ENCODE data around the gene TMEM213. TPM values are rescaled to one million over a fixed set of nuclear protein-coding genes. Genes with fewer than 3 reads are reported as not detected.

TMEM213 gene
- total RNA-seq, 1 donor = not detected

- DNase-seq (ENCODE audit: low read depth in 2 of 3, low spot score in 2 of 3) = peak in 1 of 3 donors; percentile 6
Observed at GRCh38 chr7:138835087-138835486, 37.3 kb downstream of the TMEM213 start.

DNA sequence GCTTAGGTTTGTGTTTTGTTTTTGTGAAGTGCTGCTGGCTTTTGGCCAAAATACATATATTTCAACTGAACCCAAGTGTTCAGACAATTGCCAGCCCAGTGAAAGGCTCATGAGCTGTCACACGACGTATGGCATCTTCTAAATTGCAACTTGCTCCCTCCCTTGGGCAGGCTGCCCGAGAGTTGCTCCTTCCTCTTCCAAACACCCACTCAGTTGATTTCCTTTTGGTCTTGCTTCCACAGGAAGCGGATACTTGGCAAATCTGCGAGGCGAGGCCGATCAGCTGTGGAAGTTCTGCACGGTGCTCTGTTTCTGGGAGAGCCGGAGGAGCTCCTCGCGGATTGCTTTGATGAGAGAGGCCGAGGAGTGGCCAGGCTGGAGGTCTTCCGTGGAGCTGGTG lies 39.8 kb downstream of the TMEM213 start:
- DNase-seq (ENCODE audit: low read depth in 2 of 3, low spot score in 2 of 3) = no peak

GRCh38 chr7:138838166-138838565 lies 40.4 kb downstream of the TMEM213 start:
- DNase-seq (ENCODE audit: low read depth in 2 of 3, low spot score in 2 of 3) = no peak

GRCh38 chr7:138842111-138842510 lies 44.3 kb downstream of the TMEM213 start:
- peak in 2 of 3 donors; percentile 70 to 74 for DNase-seq (ENCODE audit: low read depth in 2 of 3, low spot score in 2 of 3)

- DNase-seq (ENCODE audit: low read depth in 2 of 3, low spot score in 2 of 3) = no peak
Observed at GRCh38 chr7:138843632-138844580, 46.1 kb downstream of the TMEM213 start.

GRCh38 chr7:138845711-138846110 lies 47.9 kb downstream of the TMEM213 start:
- DNase-seq (ENCODE audit: low read depth in 2 of 3, low spot score in 2 of 3) = no peak

DNA sequence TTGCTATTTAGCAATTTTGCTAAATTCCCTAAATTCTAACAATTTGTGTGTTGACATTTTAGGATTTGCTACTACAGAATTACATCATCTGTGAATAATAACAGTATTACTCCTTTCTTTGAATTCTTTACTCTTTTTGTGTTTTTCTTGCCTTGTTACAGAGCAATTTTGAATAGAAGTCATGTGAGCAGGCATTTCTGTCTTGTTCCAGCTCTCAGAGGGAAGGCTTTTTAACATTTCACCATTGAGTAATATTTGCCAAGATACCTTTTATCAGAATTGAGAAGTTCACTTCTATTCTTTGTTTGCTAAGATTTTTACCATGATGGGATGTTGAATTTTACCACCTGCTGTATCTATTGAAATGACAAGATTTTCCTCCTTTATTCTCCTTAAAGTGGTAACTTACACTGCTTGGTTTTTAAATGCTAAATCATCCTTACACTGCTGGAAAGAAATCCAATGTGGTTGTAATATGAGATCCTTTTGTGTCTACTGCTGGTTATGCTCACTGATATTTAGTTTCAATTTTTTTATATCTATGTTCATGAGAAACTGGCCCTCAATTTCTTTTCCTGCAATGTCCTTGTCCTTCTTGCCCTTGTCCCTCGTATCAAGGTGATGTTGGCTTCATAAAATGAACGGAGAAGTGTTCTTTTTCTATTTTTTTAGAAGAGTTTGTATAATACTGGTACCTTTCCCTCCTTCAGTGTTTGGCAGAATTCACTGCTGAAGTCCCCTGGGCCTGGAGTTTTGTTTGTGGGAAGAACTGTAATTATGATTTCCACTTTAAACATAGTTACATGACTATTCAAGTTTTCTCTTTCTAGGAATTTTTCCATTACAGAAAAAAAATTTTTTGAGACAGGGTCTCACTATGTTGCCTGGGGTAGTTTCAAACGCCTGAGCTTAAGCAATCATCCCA lies 50.5 kb downstream of the TMEM213 start:
- no peak for DNase-seq (ENCODE audit: low read depth in 2 of 3, low spot score in 2 of 3)

DNA sequence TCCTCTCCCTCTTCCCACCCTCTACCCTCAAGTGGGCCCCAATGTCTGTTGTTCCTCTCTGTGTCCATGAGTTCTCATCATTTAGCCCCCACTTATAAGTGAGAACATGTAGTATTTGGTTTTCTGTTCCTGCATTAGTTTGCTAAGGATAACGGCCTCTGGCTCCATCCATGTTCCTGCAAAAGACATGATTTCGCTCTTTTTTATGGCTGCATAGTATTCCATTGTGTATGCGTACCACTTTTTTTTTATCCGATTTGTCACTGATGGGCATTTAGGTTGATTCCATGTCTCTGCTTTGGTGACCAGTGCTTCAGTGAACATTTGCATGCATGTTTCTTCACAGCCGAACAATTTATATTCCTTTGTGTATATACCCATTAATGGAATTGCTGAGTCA lies 51.9 kb downstream of the TMEM213 start:
- DNase-seq (ENCODE audit: low read depth in 2 of 3, low spot score in 2 of 3) = no peak

GRCh38 chr7:138852469-138852868 lies 54.7 kb downstream of the TMEM213 start:
- no peak for DNase-seq (ENCODE audit: low read depth in 2 of 3, low spot score in 2 of 3)

- no peak for DNase-seq (ENCODE audit: low read depth in 2 of 3, low spot score in 2 of 3)
Observed at GRCh38 chr7:138853448-138853847, 55.7 kb downstream of the TMEM213 start.

DNA sequence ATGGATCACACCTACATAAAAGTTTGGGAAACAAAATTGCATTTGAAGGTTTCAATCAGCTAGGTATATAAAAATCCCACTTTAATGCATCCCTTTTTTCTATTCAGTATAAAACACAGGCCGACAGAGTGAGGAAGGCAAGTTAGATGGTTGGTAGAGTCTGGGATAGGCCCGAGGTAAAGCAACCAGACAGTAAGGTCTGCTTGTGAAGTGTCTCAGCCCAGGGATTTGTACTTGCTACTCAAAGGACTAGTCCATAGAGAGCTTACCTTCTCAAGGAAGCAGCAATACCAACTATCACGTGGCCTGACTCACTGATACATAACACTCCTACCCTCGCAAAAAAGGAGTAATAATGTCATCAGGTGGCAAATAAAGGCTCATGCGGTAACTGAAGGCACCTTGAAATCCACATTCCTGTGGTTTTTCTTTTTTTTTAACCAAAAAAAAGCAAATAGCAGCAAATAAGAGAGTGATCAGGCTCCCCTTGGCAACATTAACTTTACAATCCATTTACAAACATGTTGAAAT lies 56.4 kb downstream of the TMEM213 start:
- DNase-seq (ENCODE audit: low read depth in 2 of 3, low spot score in 2 of 3) = no peak

GRCh38 chr7:138857728-138858127 lies 59.9 kb downstream of the TMEM213 start:
- no peak for DNase-seq (ENCODE audit: low read depth in 2 of 3, low spot score in 2 of 3)

DNA sequence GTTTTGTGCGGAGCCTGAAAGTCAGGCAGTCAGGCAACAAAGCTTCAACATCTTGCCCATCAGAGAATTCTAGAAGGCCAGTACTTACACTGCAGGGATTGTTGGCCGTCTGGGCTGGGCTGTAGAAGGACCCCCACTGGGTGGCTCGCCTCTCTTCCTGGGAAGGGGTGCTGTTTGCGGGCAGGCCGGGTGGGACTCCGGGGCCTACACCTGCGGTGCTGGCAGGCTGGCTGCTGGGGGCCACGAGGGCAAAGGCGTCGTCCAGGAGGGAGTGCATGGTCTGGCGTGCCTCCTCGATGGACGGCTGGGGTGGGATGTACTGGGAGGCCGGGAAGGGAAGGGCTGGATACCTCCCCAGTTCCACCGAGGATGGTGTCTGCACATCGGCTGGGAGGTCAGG lies 63.3 kb downstream of the TMEM213 start:
- no peak for DNase-seq (ENCODE audit: low read depth in 2 of 3, low spot score in 2 of 3)

- no peak for DNase-seq (ENCODE audit: low read depth in 2 of 3, low spot score in 2 of 3)
Observed at GRCh38 chr7:138863931-138864330, 66.1 kb downstream of the TMEM213 start.

DNA sequence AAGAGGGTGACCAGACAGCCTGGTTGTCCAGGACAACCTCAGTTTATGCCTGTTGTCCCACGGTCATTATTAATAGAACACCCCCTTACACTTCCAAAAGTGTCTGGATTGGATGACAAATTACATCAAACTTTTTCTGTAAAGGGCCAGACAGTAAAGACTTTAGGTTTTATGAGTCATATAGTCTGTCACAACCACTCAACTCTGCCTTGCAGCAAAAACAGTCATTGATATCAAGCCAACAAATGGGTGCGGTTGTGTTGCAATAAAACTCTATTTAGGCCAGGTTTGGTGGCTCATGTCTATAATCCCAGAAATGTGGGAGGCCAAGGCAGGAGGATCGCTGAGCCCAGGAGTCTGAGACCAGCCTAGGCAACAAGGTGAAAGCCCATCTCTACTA lies 66.9 kb downstream of the TMEM213 start:
- no peak for DNase-seq (ENCODE audit: low read depth in 2 of 3, low spot score in 2 of 3)

DNA sequence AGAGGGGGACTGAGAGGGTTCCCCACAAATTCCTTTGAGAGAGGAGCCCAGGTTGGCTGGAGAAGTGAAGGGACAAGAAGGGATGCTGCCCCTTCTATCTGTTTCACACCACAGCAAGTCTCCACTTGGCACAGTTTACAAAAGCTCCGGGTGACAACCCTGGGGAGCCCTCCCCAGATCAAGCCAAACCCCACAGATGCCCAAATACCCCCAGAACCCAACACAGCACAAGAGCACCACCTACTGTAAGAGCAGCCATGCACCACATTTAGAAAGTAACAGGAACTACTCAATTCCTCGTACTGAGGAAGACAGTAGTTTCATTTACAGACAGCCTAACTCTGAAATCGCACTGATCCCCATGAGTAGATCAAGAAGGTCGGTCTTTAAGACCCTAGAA lies 68.0 kb downstream of the TMEM213 start:
- DNase-seq (ENCODE audit: low read depth in 2 of 3, low spot score in 2 of 3) = peak in 2 of 3 donors; percentile 54 to 71

GRCh38 chr7:138866353-138866752 lies 68.6 kb downstream of the TMEM213 start:
- no peak for DNase-seq (ENCODE audit: low read depth in 2 of 3, low spot score in 2 of 3)

DNA sequence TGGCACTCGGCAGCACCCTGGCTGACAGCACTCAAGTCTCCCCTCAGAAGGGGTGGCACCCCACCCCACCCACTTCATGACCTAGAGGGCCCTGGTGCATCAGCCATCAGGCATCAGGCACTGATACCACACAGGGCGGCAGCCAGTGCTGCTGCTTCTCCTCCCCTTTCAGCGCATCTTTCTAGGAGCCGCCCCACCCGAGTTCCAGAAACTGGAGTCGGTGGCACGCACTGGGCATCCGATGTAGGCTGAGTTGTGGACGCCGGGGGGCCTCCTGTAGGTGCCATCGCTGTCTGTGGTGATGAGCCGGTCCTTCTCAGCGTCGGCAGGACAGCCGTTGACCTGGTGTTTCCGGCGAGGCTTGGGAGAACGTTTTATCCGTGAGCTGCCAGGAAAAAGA lies 70.0 kb downstream of the TMEM213 start:
- DNase-seq (ENCODE audit: low read depth in 2 of 3, low spot score in 2 of 3) = no peak

GRCh38 chr7:138868711-138869110 lies 70.9 kb downstream of the TMEM213 start:
- DNase-seq (ENCODE audit: low read depth in 2 of 3, low spot score in 2 of 3) = no peak

GRCh38 chr7:138869353-138869752 lies 71.6 kb downstream of the TMEM213 start:
- no peak for DNase-seq (ENCODE audit: low read depth in 2 of 3, low spot score in 2 of 3)

Data from hematopoietic multipotent progenitor cell (in vitro differentiated cells).